Activated naive CD4-positive, alpha-beta T cell treated with anti-CD3 and anti-CD28 coated beads, Interleukin-2, amount 50 U/mL, for 16 hours (primary cell): ENCODE measurements around the gene TMEM164.
"Not testable (repeated sequence)": the region's sequence is repeated elsewhere in the genome, so short reads cannot be mapped to it uniquely, and the experiment has no call there.

Source experiments
- DNase-seq: peaks from one replicate; pipeline ENCODE4 v3.0.0-alpha.2; 2020

TMEM164 gene

DNA sequence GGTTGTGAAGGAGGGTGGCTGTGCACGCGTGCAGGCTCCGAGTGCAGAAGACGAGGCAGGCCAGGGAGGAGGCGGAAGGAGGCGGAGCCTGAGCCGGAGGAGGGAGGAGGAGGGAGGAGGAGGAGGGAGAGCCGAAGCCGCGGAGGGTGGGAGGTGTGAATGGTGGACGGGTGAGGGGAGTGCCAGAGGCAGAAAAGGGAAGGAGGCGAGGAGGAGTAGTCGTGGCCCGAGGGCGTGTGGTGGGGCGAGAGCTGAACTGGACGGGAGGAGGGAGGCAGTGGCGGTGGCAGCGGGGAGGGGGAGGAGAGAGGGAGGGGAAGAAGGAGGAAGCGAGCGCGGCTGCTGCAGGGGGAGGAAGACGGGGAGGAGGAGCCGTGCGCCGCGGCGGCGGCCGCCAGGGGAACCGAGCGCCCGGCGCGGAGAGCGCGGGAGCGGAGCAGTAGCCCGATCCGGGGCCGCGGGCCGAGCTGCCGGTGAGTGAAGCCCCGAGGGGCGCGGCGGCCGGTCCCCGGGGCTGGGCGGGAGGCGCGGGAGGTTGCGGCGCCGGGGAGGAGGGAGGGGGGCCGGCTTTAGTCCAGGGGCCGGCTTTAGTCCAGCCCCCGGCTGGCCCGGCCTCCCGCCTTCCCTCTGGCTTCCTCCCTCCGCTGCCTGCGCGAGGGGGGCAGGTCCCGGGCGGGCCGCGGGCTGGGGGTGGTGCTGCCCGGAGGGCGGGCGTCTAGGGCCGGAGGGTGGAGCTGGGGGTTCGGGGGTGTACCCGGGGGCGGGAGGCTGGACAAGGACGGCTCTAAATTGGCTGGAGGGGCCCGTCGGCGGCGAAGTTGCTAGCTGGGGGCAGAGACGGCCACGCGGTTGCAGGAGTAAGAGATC is at the start of gene TMEM164:
Gene TMEM164, plus strand, starts transcription at position 815 of the 867 bp plus-strand sequence. CDS start 661 bp downstream, outside the sequence.
- DNase-seq = peak; percentile 79

DNA sequence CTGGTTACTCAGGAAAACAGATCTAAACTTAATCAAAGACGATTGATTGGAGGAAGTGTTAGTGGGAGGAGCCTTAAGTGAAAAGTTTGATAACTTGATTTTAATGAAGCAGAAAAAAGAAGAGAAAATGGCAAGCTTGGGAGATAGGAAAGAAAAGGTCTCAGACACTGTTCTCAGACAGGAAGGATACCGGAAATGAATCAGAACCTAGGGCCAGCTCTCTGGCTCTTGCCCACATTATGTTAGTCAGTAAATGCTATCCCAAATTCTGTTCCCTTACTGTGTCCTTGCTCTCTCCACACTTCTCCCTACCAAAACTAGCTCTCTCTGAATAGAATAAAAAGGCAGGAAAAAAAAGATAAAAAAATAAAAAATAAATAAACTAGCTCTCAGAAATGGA is 48.6 kb upstream of the TMEM164 start:
- DNase-seq = no peak

DNA sequence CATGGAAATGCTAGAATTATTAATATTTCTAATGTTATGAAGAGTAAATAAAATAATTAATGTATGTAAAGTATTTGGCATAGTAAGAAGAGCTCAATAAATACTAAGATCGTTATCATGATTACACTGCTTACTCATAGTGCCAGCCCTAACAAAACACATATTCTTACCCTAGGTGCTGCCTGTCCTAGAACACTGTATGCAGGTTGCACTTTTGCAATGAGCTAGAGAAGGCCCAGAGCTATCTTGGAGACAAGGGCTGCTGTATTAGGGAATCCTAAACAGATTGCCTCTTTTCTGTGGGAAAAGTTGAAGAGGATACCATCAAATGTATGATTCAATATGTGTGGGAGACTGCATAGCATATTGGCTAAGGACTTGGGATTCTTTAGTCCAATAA is 48.0 kb upstream of the TMEM164 start:
- DNase-seq = no peak

DNA sequence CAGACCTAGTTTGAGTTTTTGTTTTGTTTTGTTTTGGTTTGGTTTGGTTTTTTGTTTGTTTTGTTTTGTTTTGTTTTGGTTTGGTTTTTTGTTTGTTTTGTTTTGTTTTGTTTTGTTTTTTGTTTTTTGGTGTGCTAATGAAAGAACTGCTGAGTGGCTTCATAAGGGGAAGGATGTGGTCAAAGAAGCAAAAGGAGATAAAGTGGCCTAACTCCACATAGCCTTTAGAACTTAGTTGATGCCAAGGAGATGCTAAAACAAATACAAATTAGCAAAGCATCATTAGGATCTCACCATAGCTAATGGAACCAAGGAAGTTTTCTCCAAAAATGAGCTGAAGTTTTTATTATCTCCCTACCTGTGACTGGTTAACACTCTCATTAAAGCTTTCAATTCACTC is 44.6 kb upstream of the TMEM164 start:
- no peak for DNase-seq

DNA sequence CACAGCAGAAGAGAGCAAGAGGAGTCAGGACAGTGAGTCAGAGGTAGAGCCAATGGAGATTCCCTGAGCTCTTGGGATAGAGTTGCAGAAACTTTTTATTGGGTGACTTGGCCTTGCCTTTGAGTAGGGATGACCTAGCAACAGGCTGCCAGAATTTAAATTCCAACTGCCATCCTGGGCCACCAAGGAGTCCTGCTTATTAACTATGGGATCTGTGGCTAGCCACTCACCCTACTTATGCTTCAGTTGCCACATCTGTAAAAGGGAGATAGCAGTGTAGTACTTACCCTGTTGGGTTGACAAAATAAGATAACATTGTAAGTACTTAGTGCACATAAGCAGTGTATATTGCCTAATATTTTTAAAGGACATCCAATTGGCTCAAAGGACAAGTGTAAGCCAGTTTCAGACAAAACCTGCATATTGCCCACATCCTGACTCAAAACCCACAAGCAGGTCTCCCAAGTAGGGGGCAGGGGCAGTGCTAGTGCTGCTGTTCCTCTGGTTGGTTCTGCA is 43.5 kb upstream of the TMEM164 start:
- no peak for DNase-seq

DNA sequence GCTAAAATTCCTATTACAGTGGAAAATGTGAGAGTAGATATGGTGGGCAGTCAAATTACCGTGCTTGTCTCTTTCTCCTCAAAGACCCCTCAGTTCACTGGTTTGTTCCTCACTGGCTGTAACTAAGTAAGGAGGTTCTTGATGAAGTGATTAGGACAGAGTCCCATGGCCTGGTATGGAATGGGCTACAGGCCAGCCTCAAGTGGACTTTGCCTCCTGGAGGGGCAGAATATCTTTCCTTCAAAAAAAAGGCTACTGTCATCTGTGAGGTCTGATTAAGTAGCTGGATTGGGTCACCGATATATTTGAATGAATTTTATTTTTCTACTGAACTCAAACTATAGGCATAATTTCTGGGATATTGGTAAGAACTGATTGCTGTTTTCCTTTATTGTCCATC is 38.5 kb upstream of the TMEM164 start:
- DNase-seq = no peak

DNA sequence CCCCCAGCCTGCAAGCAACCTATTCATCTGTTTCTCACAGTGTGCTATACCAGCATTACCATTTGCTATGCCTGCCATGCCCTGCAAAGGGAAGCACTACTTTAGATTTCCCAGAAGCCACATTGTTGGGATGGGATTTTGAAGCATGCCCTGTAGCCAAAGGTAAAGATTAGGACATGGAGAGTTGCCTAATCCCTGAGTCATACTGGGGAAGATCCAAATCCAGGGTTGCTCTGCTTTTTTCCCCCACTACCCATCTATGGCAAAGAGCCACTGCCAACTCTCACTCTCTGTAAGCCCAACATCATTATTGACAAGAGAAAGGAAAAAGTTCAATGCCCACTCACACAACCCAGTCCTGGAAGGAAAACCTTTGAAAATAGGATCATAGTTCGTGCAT is 36.7 kb upstream of the TMEM164 start:
- DNase-seq = no peak

DNA sequence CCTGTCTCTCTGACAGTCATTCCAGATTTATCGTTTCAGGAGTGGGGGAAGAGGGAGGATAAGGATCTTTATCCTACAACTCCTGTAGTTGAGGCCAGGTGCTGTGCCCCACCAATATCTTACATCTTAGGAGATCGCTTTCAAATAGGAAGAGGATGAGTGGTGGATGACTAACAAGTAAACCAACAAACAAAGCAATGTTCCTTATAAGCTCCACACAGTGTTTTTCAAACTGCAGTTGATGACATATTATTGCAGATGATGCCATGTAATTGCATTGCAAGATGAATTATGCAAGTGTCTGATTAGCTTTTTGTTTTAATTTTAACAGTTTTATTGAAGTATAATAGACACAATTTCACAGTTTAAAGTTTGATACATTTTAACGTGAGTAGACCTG is 35.8 kb upstream of the TMEM164 start:
- no peak for DNase-seq

DNA sequence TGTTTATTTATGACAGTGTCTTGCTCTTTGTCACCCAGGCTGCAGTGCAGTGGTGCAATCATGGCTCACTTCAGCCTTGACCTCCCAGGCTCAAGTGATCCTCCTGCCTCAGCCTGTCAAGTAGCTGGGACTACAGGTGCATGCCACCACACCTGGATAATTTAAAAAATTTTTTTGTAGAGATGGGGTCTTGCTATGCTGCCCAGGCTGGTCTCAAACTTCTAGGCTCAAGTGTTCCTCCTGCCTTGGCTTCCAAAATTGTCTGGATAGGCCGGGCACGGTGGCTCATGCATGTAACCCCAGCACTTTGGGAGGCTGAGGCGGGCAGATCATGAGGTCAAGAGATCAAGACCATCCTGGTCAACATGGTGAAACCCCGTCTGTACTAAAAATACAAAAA is 32.1 kb upstream of the TMEM164 start:
- DNase-seq = not testable (repeated sequence)

DNA sequence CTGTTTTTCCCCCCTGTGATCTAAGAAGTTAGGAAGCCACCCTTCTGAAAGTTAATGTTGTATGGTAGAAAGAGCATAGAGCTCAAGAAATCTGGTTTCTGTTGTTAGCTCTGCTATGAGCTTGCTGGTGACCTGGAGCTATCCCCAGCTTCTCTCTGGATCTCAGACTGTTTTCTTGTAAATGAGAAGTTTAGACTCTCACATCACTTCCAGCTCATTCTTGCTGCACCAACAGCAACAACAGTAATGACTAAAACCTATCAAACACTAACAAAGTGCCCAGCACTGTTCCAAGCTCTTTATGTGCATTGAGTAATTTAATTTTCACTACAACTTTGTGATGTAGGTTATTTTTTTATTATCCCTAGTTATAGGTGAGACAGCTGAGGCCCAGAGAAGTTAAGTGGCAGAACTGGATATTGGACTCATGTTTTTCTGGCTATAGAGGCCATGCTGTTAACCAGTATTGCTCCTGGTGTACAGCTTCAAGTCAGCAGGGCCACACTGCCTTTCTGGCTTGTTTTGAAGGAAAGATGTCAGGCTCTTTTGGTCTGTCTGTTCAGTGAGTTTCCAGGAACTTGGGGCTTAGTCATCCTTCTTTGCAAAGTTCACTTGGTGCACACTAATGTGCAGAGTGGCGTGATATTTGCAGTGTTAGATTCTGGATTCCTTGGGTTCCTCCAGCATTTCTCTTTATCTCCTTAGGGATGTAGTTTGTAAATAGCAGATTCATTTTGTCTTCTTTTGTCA is 27.8 kb upstream of the TMEM164 start:
- DNase-seq = no peak

DNA sequence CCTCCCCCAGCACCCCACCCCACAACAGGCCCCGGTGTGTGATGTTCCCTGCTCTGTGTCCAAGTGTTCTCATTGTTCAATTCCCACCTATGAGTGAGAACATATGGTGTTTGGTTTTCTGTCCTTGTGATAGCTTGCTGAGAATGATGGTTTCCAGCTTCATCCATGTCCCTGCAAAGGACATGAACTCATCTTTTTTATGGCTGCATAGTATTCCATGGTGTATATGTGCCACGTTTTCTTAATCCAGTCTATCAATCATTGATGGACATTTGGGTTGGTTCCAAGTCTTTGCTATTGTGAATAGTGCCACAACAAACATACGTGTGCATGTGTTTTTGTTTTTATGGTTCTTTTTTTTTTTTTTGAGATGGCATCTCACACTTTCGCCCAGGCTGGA is 17.7 kb upstream of the TMEM164 start:
- not testable (repeated sequence) for DNase-seq

DNA sequence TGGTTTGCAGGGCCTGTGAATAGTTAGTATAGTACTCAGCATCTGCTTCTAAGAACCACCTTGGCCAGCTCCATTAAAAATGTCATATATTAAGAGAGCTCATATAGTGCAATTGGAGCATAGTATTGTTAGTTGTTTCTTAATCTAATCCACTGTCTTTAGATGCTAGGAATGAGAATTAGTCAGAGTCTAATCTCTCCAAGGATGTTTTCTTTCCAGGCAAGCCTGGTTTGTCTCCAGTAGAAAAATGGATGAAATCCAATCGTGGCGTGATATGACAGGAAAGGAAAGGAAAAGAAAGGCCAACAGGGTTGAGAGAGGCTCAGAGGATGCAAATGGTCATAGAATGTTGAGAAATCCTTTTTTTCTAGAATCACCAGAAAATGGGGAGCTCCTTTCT is 15.0 kb upstream of the TMEM164 start:
- no peak for DNase-seq

DNA sequence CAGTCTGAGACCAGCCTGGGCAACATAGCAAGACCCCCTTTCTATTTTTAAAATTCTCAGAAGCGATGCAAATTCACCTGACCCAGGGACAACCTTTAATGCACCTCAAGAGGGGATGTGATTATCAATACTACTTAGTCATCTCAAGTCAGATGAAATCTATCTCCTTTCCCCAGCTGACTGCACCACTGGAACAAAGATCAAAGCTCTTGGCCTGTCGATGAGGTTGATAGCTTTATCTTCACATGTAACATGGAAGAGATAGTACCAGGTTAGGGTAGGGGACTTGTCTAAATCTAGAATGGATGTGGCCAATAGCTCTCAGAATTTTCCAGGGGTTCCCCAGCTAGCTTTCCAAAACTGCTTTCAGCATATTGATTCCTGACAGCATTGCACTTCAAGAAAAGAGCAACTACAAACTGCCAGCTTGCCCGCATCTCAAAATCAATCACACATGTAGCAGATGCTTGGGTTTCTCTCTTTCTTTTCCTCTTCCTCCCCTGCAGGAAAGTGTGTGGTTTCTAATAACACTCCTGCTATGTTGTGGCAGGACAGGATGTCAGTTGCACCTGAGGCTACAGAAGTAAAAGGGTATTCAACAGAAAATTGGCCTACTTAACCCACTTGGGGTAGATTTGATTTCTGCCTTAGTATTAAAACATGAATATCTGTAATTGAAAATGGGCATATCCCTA is 12.2 kb upstream of the TMEM164 start:
- DNase-seq = no peak

DNA sequence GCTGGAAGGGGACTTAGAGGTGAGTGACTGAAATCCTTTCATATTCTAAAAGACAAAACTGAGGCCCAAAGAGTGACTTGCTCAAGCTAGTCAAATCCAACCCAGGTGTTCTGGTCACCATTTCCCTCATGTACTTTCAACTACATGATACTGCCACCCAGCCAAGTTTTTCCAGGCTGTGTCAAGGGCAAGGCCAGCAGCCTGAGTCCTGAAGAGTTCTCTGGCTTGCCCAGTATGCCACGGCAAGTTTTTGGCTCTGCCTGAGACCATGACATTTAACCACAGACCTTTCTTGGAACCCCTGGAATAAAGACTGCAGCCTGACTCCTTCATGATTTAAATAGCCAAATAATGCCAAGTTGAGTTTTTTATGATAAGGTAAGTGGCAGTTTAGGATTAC is 10.7 kb upstream of the TMEM164 start:
- DNase-seq = no peak

DNA sequence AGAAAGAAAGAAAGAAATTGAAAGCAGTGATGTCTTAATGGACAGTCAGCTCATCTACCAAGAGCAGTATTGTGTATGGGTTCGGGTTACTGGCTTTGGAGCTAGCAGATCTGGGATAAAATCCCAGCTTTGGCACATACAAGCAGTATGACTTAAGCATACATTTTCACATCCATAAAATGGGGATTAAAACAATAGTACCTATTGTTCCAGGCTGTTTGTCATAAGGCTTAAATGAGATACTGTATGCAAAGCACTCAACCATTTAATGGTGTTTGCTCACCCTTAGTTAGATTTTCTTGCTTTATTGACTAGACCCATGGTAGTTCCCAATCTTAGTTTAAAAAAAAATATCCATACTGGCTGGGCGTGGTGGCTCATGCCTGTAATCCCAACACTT is 7.8 kb upstream of the TMEM164 start:
- DNase-seq = no peak

DNA sequence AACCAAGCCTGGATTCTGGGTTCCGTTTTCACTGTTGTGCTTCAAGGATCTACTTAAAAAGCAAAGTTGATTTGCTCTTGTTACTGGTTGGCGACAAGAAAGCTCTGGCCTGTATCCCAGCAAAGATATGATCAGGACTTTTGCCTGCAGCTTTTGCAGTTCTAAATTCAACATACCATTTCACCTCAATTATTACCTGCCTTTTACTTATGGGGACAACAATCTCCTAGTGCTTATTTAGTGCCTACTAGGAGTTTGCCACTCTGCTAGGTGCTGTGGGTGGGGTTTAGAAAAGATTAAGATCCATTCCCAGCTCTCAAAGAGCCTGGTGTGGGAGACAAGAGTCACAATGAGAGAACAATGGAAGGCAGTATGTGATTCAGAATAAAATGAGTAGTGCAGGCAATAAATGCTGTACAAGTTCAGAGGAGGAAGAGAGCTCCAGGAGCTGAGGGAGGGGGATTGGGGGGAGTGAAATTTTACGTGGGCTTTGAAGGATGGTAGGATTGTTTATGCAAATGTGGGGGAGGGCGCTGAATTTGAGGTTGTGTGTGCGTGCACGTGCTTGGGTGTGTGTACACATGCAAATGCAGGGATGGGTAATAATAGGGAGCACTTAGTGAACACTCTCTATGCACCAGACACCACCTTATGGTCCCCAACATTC is 5.0 kb upstream of the TMEM164 start:
- DNase-seq = no peak

DNA sequence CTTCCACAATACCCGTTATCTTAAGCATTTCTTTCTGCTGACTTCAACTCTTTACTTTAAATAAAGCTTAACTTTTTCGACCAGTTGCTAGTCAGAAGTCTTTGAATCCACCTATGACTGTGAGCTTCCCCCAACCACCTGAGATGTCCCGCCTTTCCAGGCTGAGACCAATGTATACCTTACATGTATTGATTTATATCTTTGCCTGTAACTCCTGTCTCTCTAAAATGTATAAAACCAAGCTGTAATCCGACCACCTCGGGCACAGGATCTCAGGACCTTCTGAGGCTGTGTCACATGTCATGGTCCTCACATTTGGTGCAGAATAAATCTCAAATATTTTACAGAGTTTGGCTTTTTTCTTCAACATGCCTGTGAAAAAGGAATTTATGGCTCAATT is 2.9 kb upstream of the TMEM164 start:
- DNase-seq = no peak

DNA sequence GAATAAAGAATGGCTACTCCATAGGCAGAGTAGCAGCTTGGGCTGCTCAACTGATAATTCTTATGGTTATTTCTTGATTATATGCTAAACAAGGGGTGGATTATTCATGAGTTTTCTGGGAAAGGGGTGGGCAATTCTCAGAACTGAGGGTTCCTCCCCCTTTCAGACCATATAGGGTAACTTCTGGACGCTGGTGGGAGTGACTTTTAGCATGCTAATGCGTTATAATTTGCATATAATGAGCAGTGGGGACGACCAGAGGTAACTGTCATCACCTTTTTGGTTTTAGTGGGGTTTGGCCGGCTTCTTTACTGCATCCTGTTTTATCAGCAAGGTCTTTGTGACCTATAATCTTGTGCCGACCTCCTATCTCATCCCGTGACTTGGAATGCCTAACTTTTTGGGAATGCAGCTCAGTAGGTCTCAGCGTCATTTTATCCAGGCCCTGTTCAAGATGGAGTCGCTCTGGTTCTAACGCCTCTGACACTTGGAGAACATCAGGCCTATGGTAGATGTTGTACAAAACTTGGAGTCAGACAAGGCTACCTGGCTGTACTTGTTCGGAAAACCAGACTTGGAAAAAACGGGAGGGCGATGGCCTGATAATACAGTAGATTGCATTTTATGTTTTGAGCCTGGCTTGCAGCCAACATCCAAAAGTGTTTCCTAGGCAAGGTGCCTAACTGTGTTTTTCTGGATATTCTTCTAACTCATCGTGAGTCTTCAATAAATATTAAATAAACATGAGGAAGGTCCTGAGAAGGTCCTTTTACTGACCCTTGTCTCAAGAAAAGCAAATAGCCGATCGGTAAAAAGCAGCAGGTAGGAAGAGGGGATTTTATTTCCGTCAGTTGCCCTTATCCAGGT is 1.8 kb upstream of the TMEM164 start:
- DNase-seq = no peak

DNA sequence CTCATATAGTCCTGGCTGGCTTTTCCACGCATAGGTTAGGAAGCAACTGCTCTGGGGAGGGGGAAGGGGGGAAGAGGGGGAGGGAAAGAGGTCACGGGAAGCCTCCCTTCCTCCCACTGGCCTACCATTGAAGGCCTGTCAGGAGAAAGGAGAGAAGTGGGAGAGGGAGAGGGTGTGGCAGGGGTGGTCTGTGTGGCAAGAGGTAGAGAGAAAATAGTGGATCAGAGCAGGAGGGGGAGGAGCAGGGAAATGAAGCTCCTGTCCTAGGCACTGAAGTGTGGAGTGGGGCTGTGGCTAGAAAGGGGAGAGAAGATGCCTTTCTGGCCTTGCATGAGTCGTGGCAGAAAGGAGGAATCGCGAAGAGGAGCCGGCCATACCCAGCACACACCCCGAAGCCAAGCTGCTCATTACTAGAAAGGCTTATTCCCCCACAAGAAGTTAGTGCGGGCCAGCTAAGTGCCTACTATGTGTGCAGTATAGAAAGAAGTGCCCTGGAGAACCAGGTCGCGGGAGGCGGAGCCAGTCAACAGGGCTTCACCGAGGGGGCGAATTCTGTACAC is 1.1 kb upstream of the TMEM164 start:
- DNase-seq = no peak

DNA sequence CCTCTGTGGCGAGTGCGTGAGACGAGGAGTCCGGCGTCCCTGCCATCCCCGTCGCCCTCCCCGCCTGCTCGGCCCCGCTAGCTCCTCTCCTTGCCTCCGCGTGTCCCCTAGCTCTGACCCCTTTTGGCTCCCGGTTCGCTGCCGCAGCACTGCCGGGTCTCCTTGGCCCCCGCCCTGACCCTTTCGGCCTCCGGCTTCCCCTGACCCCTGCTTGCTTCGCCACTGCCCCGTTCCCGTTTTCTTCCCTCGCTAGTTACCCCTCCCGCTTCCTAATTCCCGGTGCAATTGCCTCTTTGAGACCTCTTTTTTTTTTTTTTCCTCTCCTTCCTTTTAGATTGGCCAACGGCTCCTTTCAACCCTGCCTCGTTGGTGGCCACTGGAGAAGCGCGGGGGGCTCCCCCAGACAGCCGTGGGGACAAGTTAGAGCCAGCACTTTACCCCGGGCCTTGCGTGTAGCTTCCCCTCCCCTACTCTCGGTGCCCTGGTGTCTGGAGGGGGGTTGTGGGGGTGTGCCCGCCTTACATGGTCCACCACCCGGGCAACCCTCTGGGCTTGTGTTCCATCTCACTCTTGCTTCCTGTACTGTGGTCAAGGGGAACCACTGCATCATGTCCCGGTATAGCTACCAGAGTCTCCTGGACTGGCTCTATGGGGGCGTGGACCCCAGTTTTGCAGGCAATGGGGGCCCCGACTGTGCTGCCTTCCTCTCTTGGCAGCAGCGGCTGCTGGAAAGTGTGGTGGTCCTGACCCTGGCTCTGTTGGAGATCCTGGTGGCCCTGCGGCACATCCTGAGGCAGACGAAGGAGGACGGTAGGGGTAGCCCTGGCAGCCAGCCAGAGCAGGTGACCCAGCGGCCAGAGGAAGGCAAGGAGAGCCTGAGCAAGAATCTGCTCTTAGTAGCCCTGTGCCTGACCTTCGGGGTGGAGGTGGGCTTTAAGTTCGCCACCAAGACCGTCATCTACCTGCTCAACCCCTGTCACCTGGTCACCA is 548 bp downstream of the TMEM164 start:
- DNase-seq = peak; percentile 11
